ENCODE measurements around the gene TUBA4A.
A peak's percentile ranks its signal among the peaks of the same experiment; 100 is the strongest.
"Not testable (repeated sequence)": the region's sequence is repeated elsewhere in the genome, so short reads cannot be mapped to it uniquely, and the experiment has no call there.

TUBA4A gene

DNA sequence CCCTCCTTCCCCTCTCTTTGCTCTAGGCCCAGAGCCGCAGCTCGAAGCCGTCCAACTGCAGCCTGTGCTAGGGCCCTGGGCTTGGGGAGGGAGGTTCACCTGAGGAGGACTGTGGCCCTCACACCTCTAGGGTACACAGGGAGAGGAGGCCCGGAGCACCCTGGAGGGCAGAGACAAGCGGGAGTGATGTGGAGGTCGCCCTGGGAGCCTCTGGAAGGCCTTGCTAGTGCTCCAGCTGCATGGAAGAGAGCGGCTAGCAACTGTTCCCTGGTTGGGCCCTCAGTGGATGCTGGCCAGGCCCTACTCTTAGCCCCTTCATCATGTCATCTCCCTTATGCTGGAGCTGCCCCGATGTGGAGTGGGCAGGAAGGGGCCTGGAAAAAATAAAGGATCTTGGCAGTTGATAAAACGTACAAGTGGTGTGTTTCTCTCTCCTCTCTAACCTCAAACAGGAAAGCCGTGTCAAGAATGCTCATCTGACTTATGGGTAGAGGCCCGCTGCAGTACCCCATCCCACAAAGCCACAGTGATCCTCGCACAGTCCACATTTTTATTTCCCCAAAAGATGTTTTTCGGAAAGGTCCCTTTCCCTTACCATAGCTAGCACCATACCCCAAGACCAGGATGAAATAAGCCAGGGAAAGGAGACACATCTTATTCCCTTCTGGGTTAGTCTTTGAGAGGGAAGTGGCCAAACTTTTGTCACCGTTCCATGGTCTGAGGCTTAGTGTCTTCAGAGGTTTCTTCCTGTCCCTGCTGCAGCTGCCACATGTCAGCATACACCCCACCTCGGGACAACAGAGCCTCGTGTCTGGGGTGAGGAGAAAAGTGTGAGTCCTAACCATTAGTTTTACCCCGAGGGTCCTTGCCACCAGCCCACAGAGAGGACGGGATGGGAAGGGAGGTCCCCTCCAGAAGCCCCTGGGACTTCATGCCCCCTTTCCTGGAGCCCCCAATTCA, 44.2 kb downstream of the TUBA4A start:
- DNase-seq = no peak

DNA sequence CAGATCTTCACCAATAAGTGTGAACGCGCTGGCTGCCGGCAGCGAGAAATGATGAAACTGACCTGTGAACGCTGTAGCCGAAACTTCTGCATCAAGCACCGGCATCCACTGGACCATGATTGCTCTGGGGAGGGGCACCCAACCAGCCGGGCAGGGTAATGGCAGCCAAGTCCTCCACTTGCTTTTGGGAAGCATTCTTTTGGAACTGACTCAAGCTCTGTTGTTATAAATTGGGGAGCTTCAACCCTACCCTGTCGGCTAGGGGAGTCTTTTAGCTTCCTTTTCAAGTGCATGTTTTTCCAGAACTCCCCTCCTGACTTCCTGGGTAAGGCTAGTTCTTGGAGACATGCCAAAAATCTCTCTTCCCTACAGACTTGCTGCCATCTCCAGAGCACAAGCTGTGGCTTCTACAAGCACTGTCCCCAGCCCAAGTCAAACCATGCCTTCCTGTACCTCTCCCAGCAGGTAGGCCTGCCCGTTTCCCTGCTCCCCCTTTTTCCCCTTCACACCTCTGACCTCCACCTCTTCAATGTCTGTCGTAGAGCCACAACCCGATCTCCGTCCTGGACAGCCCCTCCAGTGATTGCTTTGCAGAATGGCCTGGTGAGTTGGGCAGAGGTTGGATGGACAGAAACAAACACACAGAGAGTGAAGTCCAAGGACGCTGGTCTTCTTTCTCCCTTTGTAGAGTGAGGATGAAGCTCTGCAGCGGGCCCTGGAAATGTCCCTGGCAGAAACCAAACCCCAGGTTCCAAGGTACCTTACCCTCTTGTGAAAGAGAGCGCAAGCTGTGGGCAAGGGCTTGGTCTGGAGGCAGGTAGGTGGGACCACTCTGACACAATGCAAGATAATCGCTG, 45.6 kb downstream of the TUBA4A start:
- no peak for DNase-seq

DNA sequence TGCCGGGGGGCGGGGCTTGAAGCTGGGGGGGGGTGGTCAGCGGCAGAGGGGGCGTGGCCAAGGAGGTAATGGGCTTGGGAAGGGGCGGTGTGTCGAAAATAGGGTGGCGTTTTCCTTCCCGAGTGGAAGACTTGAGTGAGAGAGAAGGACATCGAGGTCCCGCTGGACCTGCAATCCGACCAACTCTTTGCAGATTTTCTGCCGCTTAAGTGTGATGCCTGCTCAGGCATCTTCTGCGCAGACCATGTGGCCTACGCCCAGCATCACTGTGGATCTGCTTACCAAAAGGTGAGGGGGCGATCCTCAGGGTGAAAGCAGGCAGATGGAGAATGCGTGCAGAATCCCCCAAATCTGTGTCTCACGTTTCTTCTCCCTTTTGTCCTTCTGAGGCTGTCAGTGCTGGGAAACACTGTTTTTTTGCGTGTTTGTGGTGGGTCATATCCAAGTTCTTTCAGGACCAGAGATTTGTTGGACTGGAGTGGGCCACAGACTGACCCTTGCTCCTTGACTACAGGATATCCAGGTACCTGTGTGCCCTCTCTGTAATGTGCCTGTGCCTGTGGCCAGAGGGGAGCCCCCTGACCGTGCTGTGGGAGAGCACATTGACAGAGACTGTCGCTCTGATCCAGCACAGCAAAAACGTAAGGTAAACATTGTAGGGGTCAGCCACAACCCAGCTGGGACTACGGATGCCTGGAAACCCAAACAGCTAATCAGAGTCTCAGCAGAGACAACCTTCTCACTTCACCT, 46.4 kb downstream of the TUBA4A start:
- no peak for DNase-seq

DNA sequence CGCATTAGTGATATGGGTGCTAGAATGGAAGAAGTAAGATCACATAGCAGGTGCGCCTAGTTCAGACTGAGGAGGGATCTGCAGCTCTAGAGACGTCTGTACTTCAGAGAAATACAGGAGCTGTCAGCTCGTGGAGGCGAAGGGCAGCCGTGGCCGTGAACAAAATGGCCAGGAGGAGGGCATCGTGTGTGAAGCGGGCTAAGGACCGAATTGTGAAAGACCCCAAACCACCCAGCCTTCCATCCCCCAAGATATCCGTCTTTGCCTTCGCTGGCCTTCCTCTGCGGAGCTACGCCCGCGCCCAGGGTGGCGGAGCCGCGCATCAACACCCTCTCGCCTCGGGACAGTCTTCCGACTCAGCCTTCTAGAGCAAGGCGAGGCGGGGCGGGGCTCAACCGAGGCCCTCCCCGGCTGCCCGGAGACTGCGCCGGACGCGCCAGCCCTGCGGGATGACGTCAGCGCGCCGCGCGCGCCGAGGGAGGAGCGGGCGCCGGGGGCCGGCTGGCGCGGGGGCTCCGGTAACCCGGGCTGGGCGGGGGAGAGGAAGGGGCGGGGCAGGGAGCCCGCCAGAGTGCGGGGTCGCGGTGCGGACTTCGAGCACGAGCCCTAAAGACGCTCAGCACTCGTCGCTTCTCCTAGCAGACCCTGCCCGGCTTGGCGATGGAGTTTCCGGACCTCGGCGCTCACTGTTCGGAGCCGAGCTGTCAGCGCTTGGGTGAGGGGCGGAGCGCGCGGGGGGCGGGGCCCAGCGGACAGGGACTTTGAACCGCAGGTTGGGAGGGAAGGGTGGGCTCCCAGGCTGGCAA, 47.2 kb downstream of the TUBA4A start, which contains the start of gene ZFAND2B:
Gene ZFAND2B (plus strand): TSS at position 455 of the 806 bp plus-strand sequence. CDS start 206 bp downstream, at position 661.
- peak; percentile 80 for DNase-seq

DNA sequence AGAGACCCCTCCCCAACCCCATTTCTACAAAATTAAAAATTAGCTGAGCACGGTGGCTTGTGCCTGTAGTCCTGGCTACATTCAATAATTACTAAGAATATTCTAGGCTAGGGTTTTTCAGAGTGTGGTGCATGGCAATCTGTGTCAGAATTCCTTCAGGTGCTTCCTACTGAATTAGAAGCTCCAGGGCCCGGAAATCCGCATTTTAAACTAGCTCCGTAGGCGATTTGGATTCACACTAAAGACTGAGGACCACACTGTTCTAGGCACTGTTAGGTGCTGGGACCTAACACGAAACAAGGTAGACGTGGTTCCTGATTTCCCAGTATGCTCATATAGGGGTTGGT, 47.8 kb downstream of the TUBA4A start:
- DNase-seq = no peak

DNA sequence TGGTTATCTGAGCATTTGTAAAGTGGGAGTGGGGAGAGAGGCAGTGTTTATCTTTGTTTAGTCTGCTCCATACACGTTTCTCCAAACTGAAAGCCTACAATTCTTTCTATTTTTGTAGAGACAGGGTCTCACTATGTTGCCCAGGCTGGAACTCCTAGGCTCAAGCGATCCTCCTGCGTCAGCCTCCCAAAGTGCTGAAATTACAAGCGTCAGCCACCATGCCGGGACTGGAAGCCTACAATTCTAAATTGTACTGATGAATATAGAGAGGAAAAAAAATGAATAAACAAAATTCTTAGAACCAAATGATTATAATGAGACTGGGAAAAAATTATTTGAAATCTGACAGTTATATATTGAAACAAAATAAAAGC, 48.6 kb downstream of the TUBA4A start:
- DNase-seq = no peak

DNA sequence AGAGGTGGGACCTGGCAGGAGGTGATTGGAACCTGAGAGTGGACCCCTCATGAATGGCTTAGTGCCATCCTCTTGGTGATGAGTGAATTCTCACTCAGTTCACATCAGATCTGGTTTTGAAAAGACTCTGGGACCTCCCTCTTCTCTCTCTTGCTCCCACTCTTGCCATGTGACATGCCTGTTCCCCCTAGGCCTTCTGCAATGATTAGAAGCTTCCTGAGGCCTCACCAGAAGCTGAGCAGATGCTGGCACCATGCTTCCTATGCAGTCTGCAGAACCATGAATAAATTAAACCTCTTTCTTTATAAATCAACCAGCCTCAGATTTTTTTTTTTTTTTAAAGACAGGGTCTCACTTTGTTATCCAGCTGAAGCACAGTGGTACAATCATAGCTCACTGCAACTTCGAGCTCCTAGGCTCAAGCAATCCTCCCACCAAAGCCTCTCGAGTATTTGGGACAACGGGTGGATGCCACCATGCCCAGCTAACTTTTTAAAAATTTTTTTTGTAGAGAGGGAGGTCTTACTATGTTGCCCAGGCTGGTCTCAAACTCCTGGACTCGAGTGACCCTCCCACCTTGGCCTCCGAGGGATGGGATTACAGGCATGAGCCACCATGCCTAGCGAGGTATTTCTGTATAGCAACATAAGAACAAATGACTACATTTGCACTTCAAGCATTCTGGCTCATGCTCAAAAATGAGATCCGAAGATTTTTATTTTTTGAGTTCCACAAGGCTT, 49.1 kb downstream of the TUBA4A start:
- DNase-seq = no peak

DNA sequence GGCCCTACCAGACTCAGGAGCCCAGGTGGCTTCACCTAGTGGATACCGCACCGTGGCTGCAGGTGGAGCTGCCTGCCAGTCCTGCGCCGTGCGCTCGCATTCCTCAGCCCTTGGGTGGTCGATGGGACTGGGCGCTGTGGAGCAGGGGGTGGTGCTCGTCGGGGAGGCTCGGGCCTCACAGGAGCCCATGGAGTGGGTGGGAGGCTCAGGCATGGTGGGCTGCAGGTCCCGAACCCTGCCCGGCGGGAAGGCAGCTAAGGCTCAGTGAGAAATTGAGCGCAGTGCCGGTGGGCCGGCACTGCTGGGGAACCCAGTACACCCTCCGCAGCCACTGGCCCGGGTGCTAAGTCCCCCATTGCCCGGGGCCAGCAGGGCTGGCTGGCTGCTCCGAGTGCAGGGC, 52.4 kb downstream of the TUBA4A start:
- not testable (repeated sequence) for DNase-seq

DNA sequence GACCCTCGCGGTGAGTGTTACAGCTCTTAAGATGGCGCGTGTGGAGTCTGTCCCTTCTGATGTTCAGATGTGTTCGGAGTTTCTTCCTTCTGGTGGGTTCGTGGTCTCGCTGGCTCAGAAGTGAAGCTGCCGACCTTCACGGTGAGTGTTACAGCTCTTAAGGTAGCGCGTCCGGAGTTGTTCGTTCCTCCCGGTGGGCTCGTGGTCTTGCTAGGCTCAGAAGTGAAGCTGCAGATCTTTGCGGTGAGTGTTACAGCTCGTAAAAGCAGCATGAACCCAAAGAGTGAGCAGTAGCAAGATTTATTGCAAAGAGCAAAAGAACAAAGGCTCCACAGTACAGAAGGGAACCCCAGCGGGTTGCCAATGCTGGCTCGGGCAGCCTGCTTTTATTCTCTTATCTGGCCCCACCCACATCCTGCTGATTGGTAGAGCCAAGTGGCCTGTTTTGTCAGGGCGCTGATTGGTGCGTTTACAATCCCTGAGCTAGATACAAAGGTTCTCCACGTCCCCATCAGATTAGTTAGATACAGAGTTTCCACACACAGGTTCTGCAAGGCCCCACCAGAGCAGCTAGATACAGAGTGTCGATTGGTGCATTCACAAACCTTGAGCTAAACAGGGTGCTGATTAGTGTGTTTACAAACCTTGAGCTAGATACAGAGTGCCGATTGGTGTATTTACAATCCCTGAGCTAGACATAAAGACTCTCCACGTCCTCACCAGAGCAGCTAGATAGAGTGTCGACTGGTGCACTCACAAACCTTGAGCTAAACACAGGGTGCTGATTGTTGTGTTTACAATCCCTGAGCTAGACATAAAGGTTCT, 53.0 kb downstream of the TUBA4A start:
- not testable (repeated sequence) for DNase-seq

All from NCI-H1092 (cell line).